Effector memory CD8-positive, alpha-beta T cell (primary cell): ENCODE measurements around the gene YIF1A.
A peak's percentile ranks its signal among the peaks of the same experiment; 100 is the strongest.
"Not testable (repeated sequence)": the region's sequence is repeated elsewhere in the genome, so short reads cannot be mapped to it uniquely, and the experiment has no call there.

Experiments used
- ATAC-seq: fragments of 150-1000 bp; cut with Tn5 transposase; replicated peaks from 2 replicates; pipeline ENCODE4 v1.10.0; 2021; ENCODE audit warnings: mild to moderate bottlenecking, moderate library complexity
- DNase-seq, 3 experiments: peaks; one replicate each; pipeline ENCODE4 v3.0.0; 2021
- H3K27ac Mint-ChIP-seq, 2 donors: one replicate each; pipeline ENCODE4 v1.8.0; 2022; ENCODE audit warnings: mild to moderate bottlenecking in 2 of 2, mixed read lengths in 2 of 2, moderate library complexity in 2 of 2
- H3K27me3 Mint-ChIP-seq, 2 donors: one replicate each; pipeline ENCODE4 v1.8.0; 2022; ENCODE audit warnings: mixed read lengths in 2 of 2
- H3K36me3 Mint-ChIP-seq: one replicate; pipeline ENCODE4 v1.8.0; 2022; ENCODE audit warnings: mild to moderate bottlenecking, moderate library complexity, mixed read lengths; ENCODE audit not compliant: insufficient read depth
- H3K4me1 Mint-ChIP-seq, 2 donors: one replicate each; pipeline ENCODE4 v1.8.0; 2022; ENCODE audit warnings: low read depth in 2 of 2, mixed read lengths in 2 of 2
- H3K4me3 Mint-ChIP-seq, 2 donors: one replicate each; pipeline ENCODE4 v1.8.0; 2022; ENCODE audit warnings: mild to moderate bottlenecking in 2 of 2, mixed read lengths in 2 of 2, moderate library complexity in 2 of 2
- H3K9me3 Mint-ChIP-seq, 2 donors: one replicate each; pipeline ENCODE4 v1.8.0; 2022; ENCODE audit warnings: mixed read lengths in 2 of 2

The YIF1A gene

DNA sequence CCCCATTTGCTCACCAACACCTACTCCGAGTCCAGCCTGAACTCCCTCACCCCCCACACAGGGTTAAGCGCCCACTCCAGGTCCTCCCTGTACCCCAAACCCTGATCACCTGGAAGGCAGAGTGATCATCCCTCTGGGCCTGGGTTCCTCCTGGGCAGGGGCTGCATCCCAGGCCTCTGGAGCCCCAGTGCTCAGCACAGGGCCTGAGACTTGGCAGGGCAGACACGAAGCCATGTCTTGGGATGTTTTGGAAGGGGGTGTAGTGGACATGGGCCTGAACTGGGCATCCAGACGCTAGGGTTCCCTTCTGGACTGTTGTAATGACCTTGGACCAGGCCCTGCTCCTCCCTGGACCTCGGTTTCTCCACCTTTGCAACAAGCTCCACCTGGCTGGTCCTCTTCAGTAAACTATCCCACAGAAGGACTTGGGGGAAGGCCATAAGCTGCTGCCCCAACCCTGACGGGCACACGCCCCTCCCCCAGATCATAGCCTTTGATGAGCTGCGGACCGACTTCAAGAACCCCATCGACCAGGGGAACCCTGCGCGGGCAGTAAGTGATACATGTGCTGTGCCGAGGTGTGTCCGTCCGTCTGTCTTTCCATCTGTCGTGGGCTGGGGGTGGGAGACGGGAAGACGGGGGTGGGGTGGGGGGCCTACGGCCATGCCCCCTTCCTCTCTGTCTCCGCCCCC lies 7.0 kb downstream of the YIF1A start:
- Mint-ChIP-seq H3K36me3 (peaks cover 48% of the 10 kb centered on the region), H3K9me3 (no peaks in the 10 kb centered on the region), H3K27ac (peak overlapping the region; percentile 87 to 96), H3K27me3 (no peaks in the 10 kb centered on the region), H3K4me1 (peaks cover 33 to 40% of the 10 kb centered on the region in 2 donors), H3K4me3 (peak overlapping the region; percentile 55 to 58)
- DNase-seq (no peak), ATAC-seq (no peak)

DNA sequence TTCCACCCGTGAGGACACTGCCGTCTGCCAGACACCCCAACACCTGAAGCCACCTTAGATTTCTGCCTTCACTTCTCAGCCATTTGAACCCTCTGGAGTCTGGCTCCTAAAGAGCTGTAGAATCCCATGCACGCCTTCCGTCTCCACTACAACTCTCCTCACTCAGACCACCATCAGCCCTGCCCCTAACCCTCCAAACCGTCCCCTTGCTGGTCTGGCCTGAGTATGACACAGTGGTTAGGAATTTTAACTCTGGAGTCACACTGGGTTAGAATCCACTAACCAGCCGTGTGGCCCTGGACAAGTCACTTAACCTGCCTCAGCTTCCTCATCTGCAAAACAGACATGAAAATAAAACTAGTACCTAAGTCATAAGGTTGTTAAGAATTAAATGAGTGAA lies 7.9 kb downstream of the YIF1A start:
- DNase-seq (no peak), ATAC-seq (no peak)
- H3K4me1 Mint-ChIP-seq, result peaks cover 34 to 39% of the 10 kb centered on the region in 2 donors
- peak overlapping the region; percentile 87 to 96 for H3K27ac Mint-ChIP-seq
- peaks cover 51% of the 10 kb centered on the region for H3K36me3 Mint-ChIP-seq
- H3K27me3 Mint-ChIP-seq, result no peaks in the 10 kb centered on the region
- peak overlapping the region; percentile 49 to 76 for H3K4me3 Mint-ChIP-seq
- no peaks in the 10 kb centered on the region for H3K9me3 Mint-ChIP-seq

DNA sequence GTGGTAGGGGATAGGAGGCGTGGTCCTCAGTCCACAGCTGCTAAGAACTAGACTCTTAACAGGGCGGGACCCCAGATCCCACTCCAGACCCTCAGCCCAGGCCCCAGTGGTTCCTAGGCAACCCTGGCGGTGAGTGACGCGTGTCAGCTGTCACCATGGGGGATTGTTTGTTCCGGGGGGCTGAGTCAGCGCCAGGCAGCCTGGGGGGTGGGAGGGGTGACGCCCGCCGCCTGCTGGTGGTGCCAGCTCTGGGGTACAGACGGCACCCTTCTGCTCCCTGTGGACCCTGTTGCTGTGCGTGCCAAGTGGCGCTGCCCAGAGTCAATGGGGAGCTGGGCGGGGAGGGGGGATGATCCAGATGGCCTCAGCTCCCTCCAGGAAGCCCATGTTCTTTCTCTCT lies 8.5 kb downstream of the YIF1A start:
- H3K9me3 Mint-ChIP-seq, result no peaks in the 10 kb centered on the region
- ATAC-seq (no peak), DNase-seq (no peak)
- H3K27me3 Mint-ChIP-seq, result no peaks in the 10 kb centered on the region
- peak overlapping the region; percentile 87 to 96 for H3K27ac Mint-ChIP-seq
- H3K4me1 Mint-ChIP-seq, result peaks cover 36 to 39% of the 10 kb centered on the region in 2 donors
- peaks cover 56% of the 10 kb centered on the region for H3K36me3 Mint-ChIP-seq
- H3K4me3 Mint-ChIP-seq, result peak overlapping the region in 1 of 2 donors; percentile 76

DNA sequence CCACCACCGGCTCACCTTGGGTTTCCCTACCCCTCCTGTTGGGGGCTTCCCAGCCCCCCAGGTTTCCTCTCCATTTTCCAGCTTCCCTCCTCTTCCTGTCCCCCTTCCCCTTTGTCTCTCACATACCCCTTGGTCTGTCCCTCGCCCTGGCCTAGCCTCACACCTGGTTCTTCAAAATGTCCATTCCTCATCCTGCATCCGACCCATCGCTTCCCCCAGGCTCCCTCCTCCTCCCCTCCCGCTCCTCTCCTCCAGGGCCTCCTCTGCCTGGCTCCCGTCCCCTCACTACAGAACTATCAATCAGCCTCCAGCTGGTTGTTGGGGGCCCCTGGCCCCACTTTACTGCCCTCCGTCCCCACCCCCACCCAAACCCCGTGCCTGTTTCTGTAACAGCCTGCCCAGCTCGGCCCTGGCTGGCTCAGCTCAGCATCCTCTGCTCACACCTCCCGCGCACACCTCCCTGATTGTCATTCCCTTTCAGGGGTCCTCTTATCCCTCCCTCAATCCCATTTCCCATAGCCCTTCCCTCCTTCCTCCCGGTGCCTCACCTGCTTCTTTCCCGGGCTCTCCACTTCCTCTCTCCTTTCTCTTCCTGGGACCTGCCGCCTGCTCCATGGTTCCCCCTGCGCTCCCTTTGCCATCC lies 9.7 kb downstream of the YIF1A start:
- Mint-ChIP-seq H3K27me3 (no peaks in the 10 kb centered on the region), H3K4me1 (peaks cover 42 to 45% of the 10 kb centered on the region in 2 donors), H3K4me3 (peak overlapping the region; percentile 72 to 76), H3K36me3 (peaks cover 56% of the 10 kb centered on the region), H3K9me3 (no peaks in the 10 kb centered on the region), H3K27ac (peak overlapping the region; percentile 89 to 92)
- ATAC-seq (no peak), DNase-seq (no peak)

DNA sequence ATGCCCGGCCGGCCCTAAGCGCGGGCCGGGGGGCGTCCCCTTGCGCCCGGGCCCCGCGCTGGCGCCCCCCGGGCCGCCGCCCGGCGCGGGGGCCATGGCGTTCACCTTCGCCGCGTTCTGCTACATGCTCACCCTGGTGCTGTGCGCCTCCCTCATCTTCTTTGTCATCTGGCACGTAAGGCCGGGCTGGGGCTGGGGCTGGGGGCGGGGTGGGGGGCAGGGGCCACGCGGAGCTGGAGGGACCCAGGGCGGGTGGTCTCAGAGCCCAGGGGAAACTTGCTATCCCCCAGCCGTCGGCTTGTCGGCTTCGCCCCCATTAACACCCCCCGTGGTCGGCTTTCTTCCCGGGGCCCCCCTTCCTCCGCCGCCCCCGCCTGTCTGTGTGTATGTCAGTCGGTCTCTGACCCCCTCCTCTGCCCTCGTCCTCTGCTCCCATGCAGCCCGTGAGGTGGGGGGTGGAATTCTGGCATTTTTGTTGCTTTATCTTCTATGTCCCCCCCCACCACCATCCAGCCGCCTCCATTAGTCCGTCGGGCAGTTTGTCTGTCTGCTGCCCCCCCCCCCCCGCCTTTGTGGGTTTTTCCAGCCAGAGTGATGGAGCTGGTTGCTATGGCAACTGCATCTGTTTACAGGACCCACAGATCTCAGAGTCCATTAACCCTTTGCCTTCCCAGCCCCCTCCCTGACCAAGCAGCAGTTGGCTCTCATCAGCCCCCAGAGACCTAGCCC lies 10.4 kb downstream of the YIF1A start:
- Mint-ChIP-seq H3K27me3 (no peaks in the 10 kb centered on the region), H3K4me1 (peaks cover 47 to 52% of the 10 kb centered on the region in 2 donors), H3K9me3 (no peaks in the 10 kb centered on the region), H3K36me3 (peaks cover 60% of the 10 kb centered on the region), H3K27ac (peak overlapping the region; percentile 89 to 92), H3K4me3 (peak overlapping the region; percentile 70 to 76)
- ATAC-seq (no peak), DNase-seq (no peak)

DNA sequence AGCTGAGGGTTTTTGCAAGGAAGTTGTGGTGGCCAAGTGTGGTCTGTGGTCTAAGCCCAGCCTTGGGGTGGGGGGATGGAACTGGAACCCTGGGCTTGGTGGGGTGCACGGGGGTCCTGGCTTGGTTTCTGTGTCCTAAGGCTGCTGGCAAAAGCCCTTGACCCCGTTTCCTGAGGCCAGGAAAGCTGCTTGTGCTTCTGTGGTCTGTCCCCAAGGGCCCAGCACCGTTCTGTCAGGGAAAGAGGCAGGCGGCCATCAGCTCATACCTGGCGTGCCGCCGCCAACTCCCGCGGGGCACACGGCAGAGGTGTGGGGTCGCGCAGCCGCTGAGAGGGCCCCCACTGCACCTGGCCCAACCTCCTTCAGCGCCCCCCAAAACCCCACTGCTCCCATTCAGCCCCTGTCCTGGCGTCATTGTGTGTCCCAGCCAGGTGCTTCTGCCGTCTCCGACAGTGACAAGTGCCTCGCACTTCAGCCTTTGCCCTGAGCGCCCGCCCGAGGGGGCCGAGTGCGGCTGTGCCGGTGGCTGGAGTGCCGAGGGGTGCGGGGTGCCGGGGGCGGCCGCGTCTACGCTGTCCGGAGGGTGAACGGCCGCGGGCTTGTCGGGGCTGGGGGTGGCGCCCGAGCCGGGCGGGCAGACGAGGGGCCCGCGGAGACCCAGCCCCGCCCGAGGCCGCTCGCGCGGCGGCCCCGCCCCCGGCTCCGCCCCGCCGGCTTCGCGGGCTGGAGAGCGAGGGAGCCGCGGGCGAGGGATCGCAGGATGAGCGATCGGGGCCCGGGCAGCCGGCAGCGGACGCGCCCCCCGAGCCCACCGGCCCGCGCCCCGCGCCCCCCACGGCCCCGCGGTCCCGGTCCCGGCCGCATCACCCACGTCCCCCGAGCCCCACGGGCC lies 11.2 kb downstream of the YIF1A start, which contains the start of gene CNIH2:
CNIH2 (plus strand) TSS at position 705 of the 892 bp plus-strand sequence. CDS start 282 bp downstream, outside the sequence.
- peak; percentile 39 for ATAC-seq
- peak within 1 kb of the TSS; percentile 89 to 92 for H3K27ac Mint-ChIP-seq
- no peaks in the 10 kb centered on the region for H3K9me3 Mint-ChIP-seq
- peak; percentile 36 to 49 (median 46) for DNase-seq
- H3K4me3 Mint-ChIP-seq, result peak within 1 kb of the TSS; percentile 70 to 76
- H3K36me3 Mint-ChIP-seq, result peaks cover 61% of the 10 kb centered on the region
- peaks cover 49 to 54% of the 10 kb centered on the region in 2 donors for H3K4me1 Mint-ChIP-seq
- no peaks in the 10 kb centered on the region for H3K27me3 Mint-ChIP-seq

DNA sequence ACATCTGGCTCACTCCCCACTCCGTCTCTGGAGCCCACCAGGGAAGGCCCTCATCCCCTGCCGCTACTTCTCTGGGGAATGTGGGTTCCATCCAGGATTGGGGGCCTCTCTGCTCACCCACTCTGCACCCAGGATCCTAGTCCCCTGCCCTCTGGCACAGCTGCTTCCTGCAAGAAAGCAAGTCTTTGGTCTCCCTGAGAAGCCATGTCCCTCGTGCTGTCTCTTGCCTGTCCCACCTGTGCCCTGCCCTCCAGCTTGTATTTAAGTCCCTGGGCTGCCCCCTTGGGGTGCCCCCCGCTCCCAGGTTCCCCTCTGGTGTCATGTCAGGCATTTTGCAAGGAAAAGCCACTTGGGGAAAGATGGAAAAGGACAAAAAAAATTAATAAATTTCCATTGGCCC lies 11.9 kb downstream of the YIF1A start:
- H3K27ac Mint-ChIP-seq, result peak overlapping the region; percentile 75 to 79
- not testable (repeated sequence) for H3K9me3 Mint-ChIP-seq, DNase-seq, H3K27me3 Mint-ChIP-seq, ATAC-seq
- peaks cover 49 to 53% of the 10 kb centered on the region in 2 donors for H3K4me1 Mint-ChIP-seq
- peak overlapping the region; percentile 41 to 48 for H3K4me3 Mint-ChIP-seq
- H3K36me3 Mint-ChIP-seq, result peaks cover 59% of the 10 kb centered on the region

DNA sequence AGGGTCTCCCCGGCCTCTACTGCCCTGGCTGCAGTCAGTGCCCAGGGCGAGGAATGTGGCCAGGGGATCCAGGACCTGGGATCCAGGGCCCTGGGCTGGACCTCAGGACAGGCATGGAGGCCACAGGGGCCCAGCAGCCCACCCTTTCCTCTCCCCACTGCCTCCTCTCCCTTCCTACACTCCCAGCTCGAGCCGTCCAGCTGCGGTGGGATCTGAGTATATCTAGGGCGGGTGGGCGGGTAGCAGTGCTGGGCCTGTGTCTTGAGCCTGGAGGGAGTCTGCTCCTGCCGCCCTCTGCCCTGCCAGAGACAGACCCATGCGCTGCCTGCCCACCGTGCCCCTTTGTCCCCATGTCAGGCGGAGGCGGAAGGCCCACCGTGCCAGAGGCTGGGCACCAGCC lies 12.3 kb downstream of the YIF1A start:
- Mint-ChIP-seq H3K36me3 (peaks cover 59% of the 10 kb centered on the region), H3K4me3 (peak overlapping the region in 1 of 2 donors; percentile 41), H3K4me1 (peaks cover 50 to 57% of the 10 kb centered on the region in 2 donors), H3K27ac (peak overlapping the region; percentile 75 to 79)
- not testable (repeated sequence) for ATAC-seq, H3K9me3 Mint-ChIP-seq, DNase-seq, H3K27me3 Mint-ChIP-seq

DNA sequence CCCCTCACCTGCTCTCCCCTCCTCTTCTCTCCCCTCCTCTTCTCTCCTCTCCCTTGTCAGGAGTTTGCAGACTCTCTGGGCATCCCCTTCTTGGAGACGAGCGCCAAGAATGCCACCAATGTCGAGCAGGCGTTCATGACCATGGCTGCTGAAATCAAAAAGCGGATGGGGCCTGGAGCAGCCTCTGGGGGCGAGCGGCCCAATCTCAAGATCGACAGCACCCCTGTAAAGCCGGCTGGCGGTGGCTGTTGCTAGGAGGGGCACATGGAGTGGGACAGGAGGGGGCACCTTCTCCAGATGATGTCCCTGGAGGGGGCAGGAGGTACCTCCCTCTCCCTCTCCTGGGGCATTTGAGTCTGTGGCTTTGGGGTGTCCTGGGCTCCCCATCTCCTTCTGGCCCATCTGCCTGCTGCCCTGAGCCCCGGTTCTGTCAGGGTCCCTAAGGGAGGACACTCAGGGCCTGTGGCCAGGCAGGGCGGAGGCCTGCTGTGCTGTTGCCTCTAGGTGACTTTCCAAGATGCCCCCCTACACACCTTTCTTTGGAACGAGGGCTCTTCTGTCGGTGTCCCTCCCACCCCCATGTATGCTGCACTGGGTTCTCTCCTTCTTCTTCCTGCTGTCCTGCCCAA lies 12.8 kb downstream of the YIF1A start:
- peak overlapping the region in 1 of 2 donors; percentile 79 for H3K27ac Mint-ChIP-seq
- DNase-seq, result no peak
- no peaks in the 10 kb centered on the region for H3K9me3 Mint-ChIP-seq
- H3K36me3 Mint-ChIP-seq, result peaks cover 59% of the 10 kb centered on the region
- no peaks in the 10 kb centered on the region for H3K27me3 Mint-ChIP-seq
- H3K4me1 Mint-ChIP-seq, result peaks cover 46 to 58% of the 10 kb centered on the region in 2 donors
- H3K4me3 Mint-ChIP-seq, result no peak overlapping the region
- no peak for ATAC-seq

DNA sequence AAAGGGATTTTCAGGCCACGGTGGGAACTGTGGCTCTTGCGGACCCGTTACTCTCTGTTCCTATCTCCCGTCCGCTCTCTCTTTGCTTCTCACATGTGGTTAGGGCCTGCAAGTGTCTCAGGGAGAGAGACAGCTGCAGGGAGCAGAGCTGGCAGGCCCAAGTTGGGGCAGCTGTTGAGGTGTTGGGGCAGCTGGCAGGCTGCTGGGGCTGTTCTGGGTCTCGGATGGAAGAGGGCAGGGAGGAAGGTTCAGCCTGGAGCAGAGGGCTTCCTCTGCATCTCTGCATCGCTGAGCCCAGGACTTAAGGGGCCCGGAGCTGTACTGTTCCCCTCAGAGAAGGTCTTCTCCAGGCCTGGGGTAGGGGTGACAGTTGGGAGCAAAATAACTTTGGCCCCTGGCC lies 13.5 kb downstream of the YIF1A start:
- Mint-ChIP-seq H3K36me3 (peaks cover 62% of the 10 kb centered on the region), H3K9me3 (no peaks in the 10 kb centered on the region), H3K4me1 (peaks cover 48 to 59% of the 10 kb centered on the region in 2 donors)

DNA sequence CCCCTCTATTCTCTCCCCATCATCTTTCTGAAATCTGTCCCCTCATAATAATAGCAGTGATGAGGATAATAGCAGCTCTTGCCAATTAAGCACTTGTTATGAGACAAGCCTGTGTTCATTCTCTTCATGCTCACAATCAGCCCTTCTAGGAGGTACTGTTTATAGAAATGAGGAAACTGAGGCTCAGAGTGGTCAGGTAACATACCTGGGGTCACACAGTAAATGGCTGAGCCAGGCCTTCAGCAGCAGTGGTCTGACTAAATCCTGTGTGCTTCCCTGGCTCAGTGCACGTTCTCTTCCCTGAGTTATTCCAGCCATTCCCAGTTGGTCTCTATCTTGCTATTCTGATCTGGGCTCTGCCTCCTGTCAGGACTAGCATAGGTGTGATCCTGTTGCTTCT lies 14.7 kb downstream of the YIF1A start:
- Mint-ChIP-seq H3K4me1 (peaks cover 54 to 65% of the 10 kb centered on the region in 2 donors), H3K36me3 (peaks cover 69% of the 10 kb centered on the region), H3K27me3 (no peaks in the 10 kb centered on the region), H3K27ac (peak overlapping the region in 1 of 2 donors; percentile 88), H3K4me3 (peak overlapping the region; percentile 0 to 96), H3K9me3 (no peaks in the 10 kb centered on the region)
- ATAC-seq, result no peak
- DNase-seq, result no peak

More for the DNA sequence above, 13.5 kb downstream of the YIF1A start:
- DNase-seq, result no peak
- Mint-ChIP-seq H3K4me3 (peak overlapping the region in 1 of 2 donors; percentile 38), H3K27me3 (no peaks in the 10 kb centered on the region), H3K27ac (peak overlapping the region in 1 of 2 donors; percentile 79)
- no peak for ATAC-seq

DNA sequence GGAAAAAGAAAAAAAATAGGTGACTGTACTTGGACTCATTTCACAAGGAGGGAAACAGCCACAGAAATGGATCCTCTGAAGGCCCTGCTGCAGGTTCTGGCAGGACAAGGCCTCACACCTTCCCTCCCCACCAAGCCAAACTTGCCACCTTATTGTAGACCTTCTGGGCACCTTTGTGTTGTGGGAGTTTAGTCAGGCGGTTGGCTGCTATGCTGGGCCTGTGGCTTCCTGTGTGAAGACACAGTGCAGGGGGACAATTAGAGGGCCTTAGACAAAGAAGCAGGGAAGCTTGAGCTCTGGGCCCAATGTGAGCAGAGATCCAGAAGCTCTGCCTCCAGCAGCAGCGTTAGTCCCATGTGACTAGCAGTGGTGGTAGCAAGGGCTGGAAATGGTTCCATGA lies 16.3 kb downstream of the YIF1A start:
- H3K36me3 Mint-ChIP-seq, result peaks cover 74% of the 10 kb centered on the region
- peak; percentile 58 to 63 (median 61) for DNase-seq
- peak overlapping the region; percentile 41 to 88 for H3K27ac Mint-ChIP-seq
- peak; percentile 53 for ATAC-seq
- peaks cover 58 to 68% of the 10 kb centered on the region in 2 donors for H3K4me1 Mint-ChIP-seq
- peak overlapping the region; percentile 93 to 96 for H3K4me3 Mint-ChIP-seq
- H3K9me3 Mint-ChIP-seq, result no peaks in the 10 kb centered on the region
- H3K27me3 Mint-ChIP-seq, result no peaks in the 10 kb centered on the region
